K562 (cell line): ENCODE data around the gene BCL2L1. TPM values are rescaled to one million over a fixed set of nuclear protein-coding genes. Genes with fewer than 3 reads are reported as not detected.

Experiments
- ATF7 ChIP-seq: fragments of 450-650 bp; IDR thresholded peaks from 2 replicates; pipeline ENCODE4 v1.7.1; 2014; ENCODE audit warnings: mild to moderate bottlenecking, moderate library complexity
- BMI1 ChIP-seq: fragments of 150-350 bp; IDR thresholded peaks from 2 replicates; pipeline ENCODE4 v1.6.1; 2014; ENCODE audit warnings: low read length
- CCNT2 ChIP-seq: IDR thresholded peaks from 2 replicates; pipeline ENCODE4 v1.6.1; 2011; ENCODE audit warnings: borderline replicate concordance, low read depth, mild to moderate bottlenecking, moderate library complexity, mixed read lengths, low read length; ENCODE audit not compliant: insufficient read length; ENCODE audit errors: extremely low read depth
- CGGBP1 ChIP-seq: fragments of 250-450 bp; sonication (Bioruptor Pico); IDR thresholded peaks from 2 replicates; pipeline ENCODE4 v1.9.0; 2021; ENCODE audit warnings: mild to moderate bottlenecking
- DDX20 ChIP-seq: fragments of 450-650 bp; IDR thresholded peaks from 2 replicates; pipeline ENCODE4 v1.6.1; 2016; ENCODE audit warnings: missing genetic modification characterization, low read depth, mild to moderate bottlenecking, missing compliant biosample characterization, moderate library complexity
- HES1 ChIP-seq: fragments of 450-650 bp; IDR thresholded peaks from 2 replicates; pipeline ENCODE4 v1.6.1; 2016; ENCODE audit warnings: low read depth, mild to moderate bottlenecking, moderate library complexity
- HSF4 ChIP-seq: fragments of 250-450 bp; sonication (Bioruptor Pico); IDR thresholded peaks from 2 replicates; pipeline ENCODE4 v2.1.2; 2022; ENCODE audit warnings: mild to moderate bottlenecking, moderate library complexity, borderline replicate concordance
- MBD1 ChIP-seq: fragments of 250-450 bp; sonication (Bioruptor Pico); IDR thresholded peaks from 2 replicates; pipeline ENCODE4 v1.8.0; 2022; ENCODE audit warnings: inconsistent platforms
- MTA2 ChIP-seq: fragments of 450-650 bp; IDR thresholded peaks from 2 replicates; pipeline ENCODE4 v1.6.1; 2016; ENCODE audit warnings: low read depth
- MTA3 ChIP-seq: fragments of 450-650 bp; formaldehyde crosslinking; IDR thresholded peaks from 2 replicates; pipeline ENCODE4 v1.6.1; 2017; ENCODE audit warnings: mild to moderate bottlenecking, borderline replicate concordance
- NCOA6 ChIP-seq: fragments of 450-650 bp; IDR thresholded peaks from 2 replicates; pipeline ENCODE4 v1.6.1; 2017; ENCODE audit warnings: mild to moderate bottlenecking
- NFIX ChIP-seq: fragments of 250-450 bp; sonication (Bioruptor Pico); IDR thresholded peaks from 2 replicates; pipeline ENCODE4 v1.4.0; 2020; ENCODE audit warnings: low read depth, mild to moderate bottlenecking, moderate library complexity
- POLR2H ChIP-seq: IDR thresholded peaks from 2 replicates; pipeline ENCODE4 v1.6.1; 2016; ENCODE audit warnings: missing genetic modification characterization, low read depth, mild to moderate bottlenecking, control low read depth, missing compliant biosample characterization, moderate library complexity
- RAD21 ChIP-seq, 2 experiments: fragments of 250-450 bp in 1 of 2; fragments of 450-650 bp in 1 of 2; sonication (Bioruptor Pico) in 1 of 2; formaldehyde crosslinking in 1 of 2; IDR thresholded peaks in 1 of 2; conservative IDR thresholded peaks in 1 of 2; 2 replicates each; pipeline versions ENCODE4 v1.4.0 to v1.8.0; 2020 to 2022; ENCODE audit warnings: mild to moderate bottlenecking in 2 of 2, moderate library complexity in 1 of 2
- RBFOX2 ChIP-seq: fragments of 200-400 bp; formaldehyde crosslinking; IDR thresholded peaks from 2 replicates; pipeline ENCODE4 v1.6.1; 2017; ENCODE audit warnings: low read depth, mild to moderate bottlenecking, low read length, moderate library complexity
- TCF3 ChIP-seq: sonication (generic); formaldehyde crosslinking; IDR thresholded peaks from 2 replicates; pipeline ENCODE4 v1.4.0; 2020; ENCODE audit warnings: mild to moderate bottlenecking, missing genetic modification reagents
- ZBTB8A ChIP-seq: fragments of 450-650 bp; IDR thresholded peaks from 2 replicates; pipeline ENCODE4 v1.6.1; 2018; ENCODE audit warnings: mild to moderate bottlenecking, moderate library complexity; ENCODE audit not compliant: partially characterized antibody
- ZNF431 ChIP-seq: sonication (generic); formaldehyde crosslinking; IDR thresholded peaks from 2 replicates; pipeline ENCODE4 v1.8.0; 2022; ENCODE audit warnings: mild to moderate bottlenecking, missing genetic modification reagents
- polyA plus RNA-seq, 8 experiments: library from polyadenylated mRNA; depleted of rRNA in 4 of 8; stranded (reverse) in 5 of 8; unstranded in 3 of 8; fragments of >200 nt; fragmentation: Nextera tagmentation in 2 of 8; fragmentation: Illumina TruSeq in 1 of 8; extraction: Ambion mirVana in 2 of 8; extraction: Trizol in 1 of 8; gene quantifications; 2 replicates each; pipeline versions ENCODE4 v1.2.1 to v1.2.3, GENCODE V29; 2011 to 2014; ENCODE audit warnings: inconsistent platforms in 1 of 8, missing spikeins in 1 of 8
- total RNA-seq, 7 experiments: library from RNA; depleted of rRNA in 6 of 7; stranded (reverse); fragments of >200 nt in 6 of 7; fragmentation: Illumina TruSeq in 2 of 7; extraction: Trizol in 2 of 7; gene quantifications; 2 replicates each; pipeline versions ENCODE4 v1.2.1 to v1.2.3, GENCODE V29; 2011 to 2021; ENCODE audit warnings: low replicate concordance in 1 of 7
- TF ChIP-seq, protein P1 (sequence below): IDR thresholded peaks from 2 replicates; pipeline ENCODE4 v1.6.1; 2011; ENCODE audit not compliant: insufficient read length; ENCODE audit errors: extremely low read depth
- TF ChIP-seq, protein P2 (sequence below): fragments of 250-450 bp; sonication (Bioruptor Pico); IDR thresholded peaks from 2 replicates; pipeline ENCODE4 v1.6.1; 2021; ENCODE audit warnings: mild to moderate bottlenecking
- TF ChIP-seq, protein P3 (sequence below): fragments of 450-650 bp; IDR thresholded peaks from one replicate; pipeline ENCODE4 v1.6.1; 2018; ENCODE audit warnings: mild to moderate bottlenecking, moderate library complexity; ENCODE audit not compliant: partially characterized antibody

Gene BCL2L1
- total and polyA plus RNA-seq, 9 of the 15 experiments (the other 6 are each of a cell fraction or from before 2014, with no cell fraction given) = 3.3 to 182 (median 120) TPM

DNA sequence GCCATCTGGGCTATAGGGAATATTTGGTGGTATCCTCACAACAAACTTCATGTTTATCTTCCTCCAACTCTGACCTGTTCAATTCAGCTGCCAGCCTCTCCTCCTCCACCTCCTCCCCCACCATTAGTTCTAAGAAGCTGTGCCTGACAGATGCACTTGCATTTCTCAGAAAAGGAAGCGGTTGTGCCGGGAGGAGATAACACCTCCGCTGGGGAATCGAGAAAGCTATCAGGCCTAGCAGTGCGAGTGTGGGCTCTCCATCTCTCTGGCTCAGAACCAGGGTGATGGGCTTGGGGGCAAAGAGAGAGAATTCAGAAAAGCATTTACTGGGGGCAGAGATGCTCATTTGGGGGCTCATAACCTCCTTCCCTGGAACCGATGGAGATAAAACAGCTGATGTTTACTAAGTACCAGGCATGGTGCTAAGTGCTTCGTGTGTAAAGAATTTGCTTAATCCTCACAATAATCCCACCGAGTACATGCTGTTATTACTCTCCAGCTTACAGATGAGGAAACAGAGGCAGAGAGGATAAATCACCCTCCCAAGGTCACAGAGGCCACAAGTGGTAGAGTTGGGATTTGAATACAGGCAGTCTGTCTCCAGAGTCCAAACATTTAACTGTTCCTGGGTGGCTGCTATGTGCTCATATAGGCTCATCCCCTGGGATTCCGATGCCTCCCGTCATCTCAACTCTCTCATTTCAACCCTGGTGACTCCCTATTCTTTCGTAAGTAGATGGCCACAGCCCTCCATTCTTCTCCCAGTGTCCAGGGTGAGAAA lies 46.6 kb downstream of the BCL2L1 start (continued):
- TF ChIP-seq NCOA6 = 0 out of 2 replicates have a peak, but pooled peaks have one; percentile 45
- no peak for TF ChIP-seq BMI1
- no peak for TF ChIP-seq MBD1 (CRISPR knock-in tag)
- TF ChIP-seq HSF4 (CRISPR knock-in tag) = peak; percentile 88; the same call in 1 of the 2 replicates
- TF ChIP-seq, protein P1, sequence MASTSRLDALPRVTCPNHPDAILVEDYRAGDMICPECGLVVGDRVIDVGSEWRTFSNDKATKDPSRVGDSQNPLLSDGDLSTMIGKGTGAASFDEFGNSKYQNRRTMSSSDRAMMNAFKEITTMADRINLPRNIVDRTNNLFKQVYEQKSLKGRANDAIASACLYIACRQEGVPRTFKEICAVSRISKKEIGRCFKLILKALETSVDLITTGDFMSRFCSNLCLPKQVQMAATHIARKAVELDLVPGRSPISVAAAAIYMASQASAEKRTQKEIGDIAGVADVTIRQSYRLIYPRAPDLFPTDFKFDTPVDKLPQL = no peak
- peak; percentile 96 for TF ChIP-seq CCNT2
- TF ChIP-seq, protein P2, sequence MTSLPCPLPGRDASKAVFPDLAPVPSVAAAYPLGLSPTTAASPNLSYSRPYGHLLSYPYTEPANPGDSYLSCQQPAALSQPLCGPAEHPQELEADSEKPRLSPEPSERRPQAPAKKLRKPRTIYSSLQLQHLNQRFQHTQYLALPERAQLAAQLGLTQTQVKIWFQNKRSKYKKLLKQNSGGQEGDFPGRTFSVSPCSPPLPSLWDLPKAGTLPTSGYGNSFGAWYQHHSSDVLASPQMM = no peak
- no peak; a peak in 1 of 4 replicates for TF ChIP-seq RAD21 (CRISPR knock-in tag; conservative IDR thresholded peaks at IDR 0.05 in 1 of 2, IDR thresholded peaks at IDR 0.05 in 1 of 2)
- TF ChIP-seq ZBTB8A = no peak
- TF ChIP-seq HES1 = peak; percentile 72
- TF ChIP-seq DDX20 = peak; percentile 63
- TF ChIP-seq ATF7 = peak; percentile 38; the same call in 1 of the 2 replicates
- TF ChIP-seq POLR2H (tag) = peak; percentile 66; the same call in 1 of the 2 replicates
- peak; percentile 61; the same call in 1 of the 2 replicates for TF ChIP-seq MTA3
- TF ChIP-seq NFIX (CRISPR knock-in tag) = no peak
- TF ChIP-seq TCF3 = peak; percentile 97
- TF ChIP-seq, protein P3, sequence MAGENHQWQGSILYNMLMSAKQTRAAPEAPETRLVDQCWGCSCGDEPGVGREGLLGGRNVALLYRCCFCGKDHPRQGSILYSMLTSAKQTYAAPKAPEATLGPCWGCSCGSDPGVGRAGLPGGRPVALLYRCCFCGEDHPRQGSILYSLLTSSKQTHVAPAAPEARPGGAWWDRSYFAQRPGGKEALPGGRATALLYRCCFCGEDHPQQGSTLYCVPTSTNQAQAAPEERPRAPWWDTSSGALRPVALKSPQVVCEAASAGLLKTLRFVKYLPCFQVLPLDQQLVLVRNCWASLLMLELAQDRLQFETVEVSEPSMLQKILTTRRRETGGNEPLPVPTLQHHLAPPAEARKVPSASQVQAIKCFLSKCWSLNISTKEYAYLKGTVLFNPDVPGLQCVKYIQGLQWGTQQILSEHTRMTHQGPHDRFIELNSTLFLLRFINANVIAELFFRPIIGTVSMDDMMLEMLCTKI = no peak
- no peak; the same call in 1 of the 2 replicates for TF ChIP-seq ZNF431 (CRISPR knock-in tag)
- no peak; the same call in 1 of the 2 replicates for TF ChIP-seq RBFOX2
- TF ChIP-seq CGGBP1 (CRISPR knock-in tag) = peak; percentile 18; the same call in 1 of the 2 replicates
- peak; percentile 97 for TF ChIP-seq MTA2
